SH-SY5Y (cell line): ENCODE measurements around the gene BAD.

Experiments
- GATA2 ChIP-seq: IDR thresholded peaks from 2 replicates; pipeline ENCODE4 v1.6.1; 2011; ENCODE audit warnings: mild to moderate bottlenecking, low read depth, low read length
- GATA3 ChIP-seq: IDR thresholded peaks from 2 replicates; pipeline ENCODE4 v1.6.1; 2011; ENCODE audit warnings: low read depth, mild to moderate bottlenecking, low read length, moderate library complexity

GRCh38 chr11:64316672-64317324 lies 32.3 kb upstream of the BAD start:
- TF ChIP-seq GATA2 (no peak), GATA3 (no peak)
